Neural progenitor cell (in vitro differentiated cells): ENCODE results near the gene IL4I1. TPM values are rescaled to one million over a fixed set of nuclear protein-coding genes. Genes with fewer than 3 reads are reported as not detected.

Source experiments
- DNase-seq: peaks from one replicate; pipeline ENCODE4 v3.0.0-alpha.2; 2016; ENCODE audit warnings: low spot score
- H2AFZ ChIP-seq: fragments of 200-600 bp; sonication (generic); replicated peaks from 2 replicates; pipeline ENCODE4 v1.6.1; 2016; ENCODE audit warnings: antibody characterized with exemption
- H3F3A ChIP-seq: fragments of 200-600 bp; sonication (generic); 2 replicates; pipeline ENCODE4 v1.6.1; 2016; ENCODE audit warnings: antibody characterized with exemption, low read depth
- H3K27ac ChIP-seq: fragments of 200-600 bp; sonication (generic); 2 replicates; pipeline ENCODE4 v1.5.1; 2016; ENCODE audit warnings: mild to moderate bottlenecking
- H3K27me3 ChIP-seq: fragments of 200-600 bp; sonication (generic); 2 replicates; pipeline ENCODE4 v1.6.1; 2016; ENCODE audit warnings: mild to moderate bottlenecking, moderate library complexity
- H3K36me3 ChIP-seq: fragments of 200-600 bp; sonication (generic); 2 replicates; pipeline ENCODE4 v1.5.1; 2016
- H3K4me1 ChIP-seq: fragments of 200-600 bp; sonication (generic); 2 replicates; pipeline ENCODE4 v1.6.1; 2016; ENCODE audit warnings: mixed run types
- H3K4me2 ChIP-seq: fragments of 200-600 bp; sonication (generic); 2 replicates; pipeline ENCODE4 v1.6.1; 2016
- H3K4me3 ChIP-seq: fragments of 200-600 bp; sonication (generic); 2 replicates; pipeline ENCODE4 v1.5.1; 2016
- H3K79me2 ChIP-seq: fragments of 200-600 bp; sonication (generic); 2 replicates; pipeline ENCODE4 v1.6.1; 2016; ENCODE audit warnings: low read depth
- H3K9ac ChIP-seq: fragments of 200-600 bp; sonication (generic); 2 replicates; pipeline ENCODE4 v1.6.1; 2016
- H3K9me3 ChIP-seq: fragments of 200-600 bp; sonication (generic); 2 replicates; pipeline ENCODE4 v1.5.1; 2016; ENCODE audit warnings: low read depth
- H4K20me1 ChIP-seq: fragments of 200-600 bp; sonication (generic); 2 replicates; pipeline ENCODE4 v1.6.1; 2016; ENCODE audit warnings: low read depth
- H3K27ac Mint-ChIP-seq: 3 replicates; pipeline ENCODE4 v1.8.0; 2021; ENCODE audit warnings: mixed read lengths
- H3K27me3 Mint-ChIP-seq: 2 replicates; pipeline ENCODE4 v1.8.0; 2022; ENCODE audit warnings: low read depth, mild to moderate bottlenecking, inconsistent platforms, moderate library complexity, mixed read lengths; ENCODE audit not compliant: insufficient read depth
- H3K36me3 Mint-ChIP-seq: 3 replicates; pipeline ENCODE4 v1.8.0; 2021; ENCODE audit warnings: mixed read lengths
- H3K4me1 Mint-ChIP-seq: 3 replicates; pipeline ENCODE4 v1.8.0; 2021; ENCODE audit warnings: mixed read lengths
- H3K4me3 Mint-ChIP-seq: 3 replicates; pipeline ENCODE4 v1.8.0; 2021; ENCODE audit warnings: mild to moderate bottlenecking, moderate library complexity, mixed read lengths
- H3K9me3 Mint-ChIP-seq: 3 replicates; pipeline ENCODE4 v1.8.0; 2020; ENCODE audit warnings: mixed read lengths
- CTCF ChIP-seq: fragments of 200-600 bp; sonication (generic); IDR thresholded peaks from 2 replicates; pipeline ENCODE4 v1.5.1; 2017; ENCODE audit warnings: antibody characterized with exemption, mild to moderate bottlenecking
- EZH2 ChIP-seq: fragments of 200-600 bp; sonication (generic); IDR thresholded peaks from 2 replicates; pipeline ENCODE4 v1.6.1; 2017; ENCODE audit warnings: antibody characterized with exemption, mild to moderate bottlenecking, moderate library complexity
- EZH2phosphoT487 ChIP-seq: fragments of 200-600 bp; sonication (generic); IDR thresholded peaks from 2 replicates; pipeline ENCODE4 v1.6.1; 2017; ENCODE audit warnings: antibody characterized with exemption
- total RNA-seq: library from RNA; depleted of rRNA; stranded (reverse); fragments of >200 nt; gene quantifications from 2 replicates; pipeline ENCODE4 v1.2.3, GENCODE V29; 2015; ENCODE audit warnings: low replicate concordance

Gene IL4I1
- total RNA-seq, 1 donor from 2014 or later: not detected

- peak overlapping the region; percentile 77 for H3K4me2 ChIP-seq
- peak overlapping the region; percentile 79 for H3K27ac ChIP-seq
- Mint-ChIP-seq H3K9me3 (no peaks in the 10 kb centered on the region), H3K27me3 (peaks cover 9% of the 10 kb centered on the region), H3K36me3 (peaks cover 9% of the 10 kb centered on the region), H3K4me1 (peaks cover 43% of the 10 kb centered on the region), H3K27ac (peak overlapping the region; percentile 93), H3K4me3 (no peak overlapping the region)
- H2AFZ ChIP-seq: peak overlapping the region; percentile 22
- no peaks in the 10 kb centered on the region for H3K27me3 ChIP-seq
- H3K79me2 ChIP-seq: peaks cover 31% of the 10 kb centered on the region
- no peak for TF ChIP-seq EZH2
- TF ChIP-seq EZH2phosphoT487: no peak
- no peak for TF ChIP-seq CTCF
- H3K9me3 ChIP-seq: no peaks in the 10 kb centered on the region
- H3K4me1 ChIP-seq: peaks cover 15% of the 10 kb centered on the region
- H3F3A ChIP-seq: peaks cover 54% of the 10 kb centered on the region
- H4K20me1 ChIP-seq: peaks cover 7% of the 10 kb centered on the region
- peak overlapping the region; percentile 50 for H3K4me3 ChIP-seq
- H3K9ac ChIP-seq: peak overlapping the region; percentile 34
- no peaks in the 10 kb centered on the region for H3K36me3 ChIP-seq
- DNase-seq: peak; percentile 100
These were observed 27.0 kb downstream of the IL4I1 start for GRCh38 chr19:49869484-49870308.

GRCh38 chr19:49869009-49869483 lies 27.6 kb downstream of the IL4I1 start:
- no peak for DNase-seq
- peaks cover 14% of the 10 kb centered on the region for H4K20me1 ChIP-seq
- no peak overlapping the region for H2AFZ ChIP-seq
- peak overlapping the region; percentile 57 for H3K27ac Mint-ChIP-seq
- peaks cover 32% of the 10 kb centered on the region for H3K79me2 ChIP-seq
- H3K36me3 ChIP-seq: no peaks in the 10 kb centered on the region
- H3K4me2 ChIP-seq: peak overlapping the region; percentile 78
- H3K27me3 ChIP-seq: no peaks in the 10 kb centered on the region
- H3K4me3 Mint-ChIP-seq: no peak overlapping the region
- peaks cover 11% of the 10 kb centered on the region for H3K27me3 Mint-ChIP-seq
- H3K9ac ChIP-seq: no peak overlapping the region
- peaks cover 61% of the 10 kb centered on the region for H3F3A ChIP-seq
- peaks cover 16% of the 10 kb centered on the region for H3K36me3 Mint-ChIP-seq
- peaks cover 50% of the 10 kb centered on the region for H3K4me1 Mint-ChIP-seq
- no peak for TF ChIP-seq EZH2
- TF ChIP-seq CTCF: no peak
- TF ChIP-seq EZH2phosphoT487: no peak
- peaks cover 15% of the 10 kb centered on the region for H3K4me1 ChIP-seq
- peak overlapping the region; percentile 42 for H3K27ac ChIP-seq
- H3K9me3 Mint-ChIP-seq: no peaks in the 10 kb centered on the region
- H3K9me3 ChIP-seq: no peaks in the 10 kb centered on the region
- H3K4me3 ChIP-seq: peak overlapping the region; percentile 41

- H3K4me3 Mint-ChIP-seq: no peak within 1 kb of the TSS
These were observed 29.5 kb downstream of the IL4I1 start, which contains the start of gene PNKP for GRCh38 chr19:49866933-49867782. PNKP (minus strand) TSS chr19:49867576; CDS start chr19:49867204, 372 bp downstream.

More at GRCh38 chr19:49866933-49867782, 29.5 kb downstream of the IL4I1 start, which contains the start of gene PNKP:
- H3K27me3 ChIP-seq: no peaks in the 10 kb centered on the region
- H3K27ac ChIP-seq: peak within 1 kb of the TSS; percentile 13
- peaks cover 33% of the 10 kb centered on the region for H4K20me1 ChIP-seq
- H3K4me1 ChIP-seq: peaks cover 15% of the 10 kb centered on the region
- DNase-seq: peak; percentile 93
- TF ChIP-seq CTCF (no peak), EZH2 (no peak), EZH2phosphoT487 (no peak)
- peak within 1 kb of the TSS; percentile 17 for H3K9ac ChIP-seq
- H3K4me3 ChIP-seq: peak within 1 kb of the TSS; percentile 72
- peak within 1 kb of the TSS; percentile 89 for H3K4me2 ChIP-seq
- H2AFZ ChIP-seq: peak within 1 kb of the TSS; percentile 98
- Mint-ChIP-seq H3K27me3 (peaks cover 11% of the 10 kb centered on the region), H3K36me3 (peaks cover 22% of the 10 kb centered on the region), H3K27ac (peak within 1 kb of the TSS; percentile 98), H3K4me1 (peaks cover 53% of the 10 kb centered on the region), H3K9me3 (no peaks in the 10 kb centered on the region)
- no peaks in the 10 kb centered on the region for H3K36me3 ChIP-seq
- H3K9me3 ChIP-seq: no peaks in the 10 kb centered on the region
- H3F3A ChIP-seq: peaks cover 75% of the 10 kb centered on the region
- H3K79me2 ChIP-seq: peaks cover 44% of the 10 kb centered on the region
